NOMO-1 treated with dmso at 0.1 percent for 144 hours (cell line): ENCODE data around the gene KCNMA1.

ENCODE experiments used
- DNase-seq: peaks from one replicate; lab custom pipeline; 2025; ENCODE audit not compliant: unreplicated experiment; lab: John Stamatoyannopoulos, UW

KCNMA1 gene

GRCh38 chr10:77144656-77145055 lies 493.0 kb downstream of the KCNMA1 start:
- peak; percentile 31 for DNase-seq

- DNase-seq, result no peak
Measured at GRCh38 chr10:77139252-77140160, 498.1 kb downstream of the KCNMA1 start.

- DNase-seq, result no peak
Measured at GRCh38 chr10:77138541-77138940, 499.1 kb downstream of the KCNMA1 start.

- no peak for DNase-seq
Measured at GRCh38 chr10:77135555-77135954, 502.1 kb downstream of the KCNMA1 start.

GRCh38 chr10:77131214-77131613 lies 506.4 kb downstream of the KCNMA1 start:
- DNase-seq, result no peak

GRCh38 chr10:77127243-77127642 lies 510.4 kb downstream of the KCNMA1 start:
- no peak for DNase-seq

- DNase-seq, result no peak
Measured at GRCh38 chr10:77125231-77125630, 512.4 kb downstream of the KCNMA1 start.

GRCh38 chr10:77123330-77123729 lies 514.3 kb downstream of the KCNMA1 start:
- DNase-seq, result no peak

- DNase-seq, result no peak
Measured at GRCh38 chr10:77121829-77122228, 515.8 kb downstream of the KCNMA1 start.

- no peak for DNase-seq
Measured at GRCh38 chr10:77120666-77121376, 516.8 kb downstream of the KCNMA1 start.

- DNase-seq, result no peak
Measured at GRCh38 chr10:77120012-77120411, 517.6 kb downstream of the KCNMA1 start.

- no peak for DNase-seq
Measured at GRCh38 chr10:77118603-77119282, 518.9 kb downstream of the KCNMA1 start.

- DNase-seq, result no peak
Measured at GRCh38 chr10:77117501-77117900, 520.1 kb downstream of the KCNMA1 start.

- no peak for DNase-seq
Measured at GRCh38 chr10:77116904-77117303, 520.7 kb downstream of the KCNMA1 start.

GRCh38 chr10:77114181-77114821 lies 523.3 kb downstream of the KCNMA1 start:
- no peak for DNase-seq

- peak; percentile 18 for DNase-seq
Measured at GRCh38 chr10:77111611-77112550, 525.7 kb downstream of the KCNMA1 start.

GRCh38 chr10:77110757-77111156 lies 526.9 kb downstream of the KCNMA1 start:
- no peak for DNase-seq

GRCh38 chr10:77109351-77109994 lies 528.1 kb downstream of the KCNMA1 start:
- DNase-seq, result no peak

- DNase-seq, result no peak
Measured at GRCh38 chr10:77106676-77107075, 530.9 kb downstream of the KCNMA1 start.
